ENCODE results near the gene SLC15A1.

SLC15A1 gene

GRCh38 chr13:98653463-98653985 lies 98.9 kb downstream of the SLC15A1 start:
- in situ Hi-C loops (cut with HindIII; ENCODE audit: low sequenced_read_pairs): loop anchor here (25.0 kb wide), 1 partner anchor 216 kb away; no protein-coding TSS in a partner anchor
- H3K4me3 ChIP-seq (ENCODE audit: low read depth, low read length): no peak overlapping the region
- peak; percentile 90 for TF ChIP-seq CTCF (IDR thresholded peaks at IDR 0.05; ENCODE audit: low read depth, low read length)
- peak; percentile 76 for DNase-seq (ENCODE audit: low read depth, low spot score)

DNA sequence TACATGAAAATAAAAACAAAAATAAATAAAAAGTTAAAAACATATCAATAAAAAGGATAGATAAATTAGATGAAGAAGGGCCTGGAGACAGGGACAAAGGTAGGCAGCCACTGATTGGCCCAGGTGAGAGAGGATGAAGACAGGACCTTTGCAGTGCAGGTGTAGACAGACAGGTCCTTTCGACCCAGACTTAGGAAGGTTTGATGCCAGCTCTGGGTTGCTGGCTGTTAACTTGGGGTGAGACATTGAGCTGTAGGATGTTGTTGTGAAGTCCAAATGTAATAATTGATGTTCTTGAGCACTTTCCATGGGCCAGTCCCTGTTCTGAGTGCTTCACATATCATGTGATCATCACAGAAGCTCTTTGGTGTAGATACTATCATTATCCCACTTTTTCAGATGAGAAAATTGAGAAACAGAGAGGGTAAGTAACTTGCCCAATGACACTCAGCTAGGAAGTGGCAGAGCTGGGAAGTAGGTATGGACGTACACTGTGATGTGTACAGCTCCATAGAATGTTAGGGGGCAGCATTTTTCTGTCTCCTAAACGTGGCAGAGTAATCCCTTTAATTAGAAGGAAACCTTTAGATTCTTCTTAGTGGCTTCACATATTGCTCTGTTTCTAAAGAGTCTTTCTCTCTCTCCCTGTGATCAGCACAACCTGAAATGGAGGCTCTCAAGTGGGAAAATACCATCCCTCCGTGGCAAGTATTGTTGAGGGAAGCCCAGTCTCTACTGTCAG lies 99.6 kb downstream of the SLC15A1 start:
- no peak for DNase-seq (ENCODE audit: low read depth, low spot score)
- no peak overlapping the region for H3K4me3 ChIP-seq (ENCODE audit: low read depth, low read length)
- TF ChIP-seq CTCF (IDR thresholded peaks at IDR 0.05; ENCODE audit: low read depth, low read length): no peak
- in situ Hi-C loops (cut with HindIII; ENCODE audit: low sequenced_read_pairs): loop anchor here (25.0 kb wide), 1 partner anchor 216 kb away; no protein-coding TSS in a partner anchor

- no peak for TF ChIP-seq CTCF (IDR thresholded peaks at IDR 0.05; ENCODE audit: low read depth, low read length)
- no peak overlapping the region for H3K4me3 ChIP-seq (ENCODE audit: low read depth, low read length)
- DNase-seq (ENCODE audit: low read depth, low spot score): no peak
- in situ Hi-C loops (cut with HindIII; ENCODE audit: low sequenced_read_pairs): loop anchor here (25.0 kb wide), 1 partner anchor 215 kb away; no protein-coding TSS in a partner anchor
These were observed 100.2 kb downstream of the SLC15A1 start for GRCh38 chr13:98652276-98652675.

- no peak for TF ChIP-seq CTCF (IDR thresholded peaks at IDR 0.05; ENCODE audit: low read depth, low read length)
- no peak for DNase-seq (ENCODE audit: low read depth, low spot score)
- in situ Hi-C loops (cut with HindIII; ENCODE audit: low sequenced_read_pairs): loop anchor here (25.0 kb wide), 1 partner anchor 214 kb away; no protein-coding TSS in a partner anchor
- no peak overlapping the region for H3K4me3 ChIP-seq (ENCODE audit: low read depth, low read length)
These were observed 100.7 kb downstream of the SLC15A1 start for GRCh38 chr13:98651744-98652143.

- in situ Hi-C loops (cut with HindIII; ENCODE audit: low sequenced_read_pairs): loop anchor here (25.0 kb wide), 1 partner anchor 213 kb away; no protein-coding TSS in a partner anchor
- no peak for TF ChIP-seq CTCF (IDR thresholded peaks at IDR 0.05; ENCODE audit: low read depth, low read length)
These were observed 101.9 kb downstream of the SLC15A1 start for GRCh38 chr13:98650396-98651107.

DNA sequence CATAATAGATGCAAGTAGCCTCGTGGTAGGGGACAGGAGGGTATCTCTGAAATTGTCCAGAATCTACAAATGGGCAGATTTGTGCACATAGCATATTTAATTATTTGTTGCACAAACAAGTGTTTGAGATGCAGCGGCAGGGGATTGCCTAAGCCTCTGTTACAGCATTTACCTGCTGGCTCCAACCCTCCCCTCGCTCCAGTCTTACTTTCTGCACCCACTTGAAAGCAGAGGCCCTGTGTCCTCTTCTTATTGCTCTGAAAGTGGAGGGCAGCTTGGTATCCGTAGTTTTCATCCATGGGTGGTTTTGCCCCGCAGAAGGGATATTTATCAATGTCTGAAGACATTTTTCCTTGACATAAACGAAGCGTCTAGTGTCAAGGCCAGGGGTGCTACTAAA lies 102.6 kb downstream of the SLC15A1 start:
- no peak for TF ChIP-seq CTCF (IDR thresholded peaks at IDR 0.05; ENCODE audit: low read depth, low read length)
- H3K4me3 ChIP-seq (ENCODE audit: low read depth, low read length): no peak overlapping the region
- in situ Hi-C loops (cut with HindIII; ENCODE audit: low sequenced_read_pairs): loop anchor here (25.0 kb wide), 1 partner anchor 213 kb away; no protein-coding TSS in a partner anchor
- DNase-seq (ENCODE audit: low read depth, low spot score): no peak

More at GRCh38 chr13:98650396-98651107, 101.9 kb downstream of the SLC15A1 start:
- DNase-seq (ENCODE audit: low read depth, low spot score): no peak
- H3K4me3 ChIP-seq (ENCODE audit: low read depth, low read length): no peak overlapping the region

Measured in astrocyte of the spinal cord (primary cell).